ENCODE results near the gene AADAC.

DNA sequence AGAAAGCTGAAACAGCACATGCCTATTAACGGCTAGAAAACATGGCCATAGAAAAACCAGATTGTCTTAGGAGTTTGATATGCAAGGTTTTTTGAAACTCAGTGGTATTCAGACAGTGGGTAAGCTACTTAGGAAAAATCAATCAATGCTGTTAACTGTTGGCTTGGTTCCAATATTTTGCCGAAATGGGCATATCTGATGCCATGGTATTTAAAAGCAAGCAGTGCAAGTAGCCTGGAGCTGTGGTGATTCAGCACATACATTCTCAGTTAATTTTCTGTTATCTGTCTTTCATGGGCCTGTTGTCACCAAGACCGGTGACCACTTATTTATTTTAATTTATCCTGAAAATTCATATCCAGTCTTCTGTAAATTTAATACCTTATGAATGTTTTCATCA is 42.2 kb downstream of the AADAC start:
- TF ChIP-seq, protein P1, sequence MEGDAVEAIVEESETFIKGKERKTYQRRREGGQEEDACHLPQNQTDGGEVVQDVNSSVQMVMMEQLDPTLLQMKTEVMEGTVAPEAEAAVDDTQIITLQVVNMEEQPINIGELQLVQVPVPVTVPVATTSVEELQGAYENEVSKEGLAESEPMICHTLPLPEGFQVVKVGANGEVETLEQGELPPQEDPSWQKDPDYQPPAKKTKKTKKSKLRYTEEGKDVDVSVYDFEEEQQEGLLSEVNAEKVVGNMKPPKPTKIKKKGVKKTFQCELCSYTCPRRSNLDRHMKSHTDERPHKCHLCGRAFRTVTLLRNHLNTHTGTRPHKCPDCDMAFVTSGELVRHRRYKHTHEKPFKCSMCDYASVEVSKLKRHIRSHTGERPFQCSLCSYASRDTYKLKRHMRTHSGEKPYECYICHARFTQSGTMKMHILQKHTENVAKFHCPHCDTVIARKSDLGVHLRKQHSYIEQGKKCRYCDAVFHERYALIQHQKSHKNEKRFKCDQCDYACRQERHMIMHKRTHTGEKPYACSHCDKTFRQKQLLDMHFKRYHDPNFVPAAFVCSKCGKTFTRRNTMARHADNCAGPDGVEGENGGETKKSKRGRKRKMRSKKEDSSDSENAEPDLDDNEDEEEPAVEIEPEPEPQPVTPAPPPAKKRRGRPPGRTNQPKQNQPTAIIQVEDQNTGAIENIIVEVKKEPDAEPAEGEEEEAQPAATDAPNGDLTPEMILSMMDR (IDR thresholded peaks at IDR 0.05): no peak
- no peak for TF ChIP-seq EP300 (IDR thresholded peaks at IDR 0.05)
- TF ChIP-seq POLR2AphosphoS5 (IDR thresholded peaks at IDR 0.05): no peak
